Mesenchymal stem cell (in vitro differentiated cells and primary cell): ENCODE results near the gene DST.

Source experiments
- DNase-seq: peaks from one replicate; pipeline ENCODE4 v3.0.0-alpha.2; 2013
- H2AFZ ChIP-seq: one replicate; pipeline ENCODE4 v1.6.1; 2013; ENCODE audit warnings: low read depth, mild to moderate bottlenecking, control low read depth, inconsistent platforms, low read length, moderate library complexity
- H2AK5ac ChIP-seq: 2 replicates; pipeline ENCODE4 v1.6.1; 2013; ENCODE audit warnings: low read length, moderate library complexity, mild to moderate bottlenecking, inconsistent platforms; ENCODE audit not compliant: severe bottlenecking
- H2BK120ac ChIP-seq: one replicate; pipeline ENCODE4 v1.6.1; 2013; ENCODE audit warnings: low read depth, mild to moderate bottlenecking, inconsistent platforms, low read length, moderate library complexity
- H2BK12ac ChIP-seq, 2 experiments: one replicate each; pipeline ENCODE4 v1.6.1; 2013; ENCODE audit warnings: inconsistent platforms in 2 of 2, low read length in 2 of 2, mild to moderate bottlenecking in 2 of 2, moderate library complexity in 2 of 2, control low read depth in 1 of 2
- H2BK15ac ChIP-seq: one replicate; pipeline ENCODE4 v1.6.1; 2013; ENCODE audit warnings: mild to moderate bottlenecking, low read depth, inconsistent platforms; ENCODE audit not compliant: poor library complexity, severe bottlenecking
- H2BK5ac ChIP-seq: 2 replicates; pipeline ENCODE4 v1.6.1; 2013; ENCODE audit warnings: low read depth, mild to moderate bottlenecking, low read length, control low read depth, inconsistent platforms; ENCODE audit not compliant: poor library complexity, severe bottlenecking
- H3K14ac ChIP-seq, 2 experiments: one replicate each; pipeline ENCODE4 v1.6.1; 2013; ENCODE audit warnings: inconsistent platforms in 2 of 2, low read length in 2 of 2, control low read depth in 1 of 2, mild to moderate bottlenecking in 1 of 2, moderate library complexity in 1 of 2
- H3K18ac ChIP-seq, 2 experiments: one replicate each; pipeline ENCODE4 v1.6.1; 2013; ENCODE audit warnings: inconsistent platforms in 2 of 2, low read length in 2 of 2, control low read depth in 1 of 2, low read depth in 1 of 2, mild to moderate bottlenecking in 1 of 2
- H3K23ac ChIP-seq, 2 experiments: one replicate each; pipeline ENCODE4 v1.6.1; 2013; ENCODE audit warnings: inconsistent platforms in 2 of 2, low read length in 2 of 2, mild to moderate bottlenecking in 2 of 2, moderate library complexity in 2 of 2, control low read depth in 1 of 2
- H3K27ac ChIP-seq: 2 replicates; pipeline ENCODE4 v1.5.1; 2013; ENCODE audit warnings: mild to moderate bottlenecking, moderate library complexity, low read length, control low read depth, inconsistent platforms; ENCODE audit not compliant: poor library complexity, severe bottlenecking
- H3K27me3 ChIP-seq, 2 experiments: 2 replicates each; pipeline versions ENCODE4 v1.6.1 to v1.7.0; 2013; ENCODE audit warnings: low read length in 2 of 2, mild to moderate bottlenecking in 2 of 2, moderate library complexity in 2 of 2, control low read depth in 1 of 2, inconsistent platforms in 1 of 2; ENCODE audit not compliant: control insufficient read depth in 1 of 2, insufficient read depth in 1 of 2
- H3K36me3 ChIP-seq, 2 experiments: 2 replicates each; pipeline versions ENCODE4 v1.6.1 to v1.7.0; 2013; ENCODE audit warnings: low read length in 2 of 2, control low read depth in 1 of 2, inconsistent platforms in 1 of 2, low read depth in 1 of 2, mild to moderate bottlenecking in 1 of 2; ENCODE audit not compliant: insufficient read depth in 2 of 2, control insufficient read depth in 1 of 2
- H3K4ac ChIP-seq, 2 experiments: one replicate each; pipeline ENCODE4 v1.6.1; 2013; ENCODE audit warnings: inconsistent platforms in 2 of 2, low read length in 2 of 2, mild to moderate bottlenecking in 2 of 2, moderate library complexity in 2 of 2, control low read depth in 1 of 2, low read depth in 1 of 2
- H3K4me1 ChIP-seq: 2 replicates; pipeline ENCODE4 v1.6.1; 2013; ENCODE audit warnings: low read depth, low read length, control low read depth; ENCODE audit not compliant: control insufficient read depth, insufficient read depth
- H3K4me2 ChIP-seq: 2 replicates; pipeline ENCODE4 v1.6.1; 2013; ENCODE audit warnings: low read length, mild to moderate bottlenecking, inconsistent platforms; ENCODE audit not compliant: poor library complexity, severe bottlenecking
- H3K4me3 ChIP-seq, 2 experiments: 2 replicates each; pipeline versions ENCODE4 v1.5.1 to v1.7.0; 2013; ENCODE audit warnings: low read length in 2 of 2, mild to moderate bottlenecking in 2 of 2, control low read depth in 1 of 2, low read depth in 1 of 2; ENCODE audit not compliant: insufficient read depth in 1 of 2
- H3K79me1 ChIP-seq: replicated peaks from 2 replicates; pipeline ENCODE4 v1.6.1; 2013; ENCODE audit warnings: mild to moderate bottlenecking, control low read depth, low read length, inconsistent platforms; ENCODE audit not compliant: poor library complexity, severe bottlenecking
- H3K9ac ChIP-seq: 2 replicates; pipeline ENCODE4 v1.7.0; 2013; ENCODE audit warnings: mild to moderate bottlenecking, low read length, moderate library complexity
- H3K9me3 ChIP-seq: 2 replicates; pipeline ENCODE4 v1.7.0; 2013; ENCODE audit warnings: mild to moderate bottlenecking, low read length; ENCODE audit not compliant: control insufficient read depth
- H4K8ac ChIP-seq: one replicate; pipeline ENCODE4 v1.6.1; 2013; ENCODE audit warnings: inconsistent platforms, mild to moderate bottlenecking, low read length, moderate library complexity
- H4K91ac ChIP-seq: one replicate; pipeline ENCODE4 v1.6.1; 2013; ENCODE audit warnings: mild to moderate bottlenecking, low read length, inconsistent platforms
- WGBS: methylation state at CpG from one replicate; pipeline ENCODE4 v1.1.7; 2013; ENCODE audit warnings: mixed read lengths; 5-methylcytosine and 5-hydroxymethylcytosine counted together

The DST gene

DNA sequence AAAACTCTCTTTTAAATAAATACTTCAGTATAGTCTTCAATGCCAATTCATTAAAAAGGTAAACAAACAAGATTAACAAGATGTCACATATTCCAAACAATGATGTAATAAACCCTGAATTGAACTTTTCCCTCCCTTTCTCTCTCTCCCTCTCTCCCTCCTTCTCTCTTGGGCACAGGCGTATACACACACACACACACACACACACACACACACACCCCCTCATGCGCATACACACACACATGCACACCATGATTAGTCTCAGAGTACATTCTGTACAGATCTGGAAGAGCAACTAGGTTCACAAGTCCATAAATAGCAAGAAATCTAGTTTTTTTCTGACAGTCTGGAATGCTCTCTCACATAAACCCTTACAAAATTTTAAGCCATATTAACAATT is 128.3 kb downstream of the DST start:
- no peak overlapping the region for H4K91ac ChIP-seq
- no peak overlapping the region for H3K23ac ChIP-seq
- no peak overlapping the region for H3K18ac ChIP-seq
- no peak overlapping the region for H3K27ac ChIP-seq
- peaks cover 22% of the 10 kb centered on the region for H3K79me1 ChIP-seq
- H2BK15ac ChIP-seq: no peak overlapping the region
- no peak overlapping the region for H3K4ac ChIP-seq
- H3K14ac ChIP-seq: no peak overlapping the region
- H4K8ac ChIP-seq: no peak overlapping the region
- no peak for DNase-seq
- WGBS: 36% methylated on average over 2 of the region's 2 CpGs
- peaks cover 11 to 89% of the 10 kb centered on the region in 2 experiments for H3K36me3 ChIP-seq
- no peaks in the 10 kb centered on the region for H3K9me3 ChIP-seq
- no peak overlapping the region for H3K4me3 ChIP-seq
- H3K27me3 ChIP-seq: no peaks in the 10 kb centered on the region
- H3K4me1 ChIP-seq: no peaks in the 10 kb centered on the region
- no peak overlapping the region for H2AFZ ChIP-seq
- no peak overlapping the region for H3K9ac ChIP-seq
- H3K4me2 ChIP-seq: no peak overlapping the region
- H2BK120ac ChIP-seq: no peak overlapping the region
- H2BK5ac ChIP-seq: no peak overlapping the region
- H2BK12ac ChIP-seq: no peak overlapping the region
- H2AK5ac ChIP-seq: no peak overlapping the region

- Histone ChIP-seq H3K36me3 (peaks cover 10 to 89% of the 10 kb centered on the region in 2 experiments), H3K4me2 (no peak overlapping the region)
Observed at GRCh38 chr6:56513631-56514030, 129.1 kb downstream of the DST start.

DNA sequence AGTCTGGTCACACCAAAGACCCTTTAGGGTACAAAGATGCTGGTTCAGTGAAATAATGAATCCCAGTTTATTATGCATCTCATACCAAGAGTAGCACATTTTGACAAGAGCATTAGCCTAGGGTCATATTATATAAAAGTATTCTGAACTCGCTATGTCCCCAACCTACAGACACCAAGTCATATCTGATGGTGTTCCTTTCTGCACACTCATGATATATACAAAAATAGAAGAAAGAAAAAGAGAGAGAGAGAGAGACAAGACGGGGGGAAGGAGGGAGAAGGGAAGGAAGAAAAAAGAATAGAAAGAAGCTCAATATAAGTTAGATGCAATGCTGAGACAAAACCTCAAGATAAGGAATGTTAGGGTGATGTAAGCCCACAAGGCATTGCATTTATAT is 131.1 kb downstream of the DST start:
- 82% methylated on average over 1 of the region's 2 CpGs for WGBS
- no peak overlapping the region for H3K9ac ChIP-seq
- no peak overlapping the region for H4K91ac ChIP-seq

More at GRCh38 chr6:56513631-56514030, 129.1 kb downstream of the DST start:
- Histone ChIP-seq H2AK5ac (no peak overlapping the region), H3K4me3 (no peak overlapping the region), H3K4ac (no peak overlapping the region), H4K91ac (no peak overlapping the region), H3K79me1 (peaks cover 19% of the 10 kb centered on the region), H2BK5ac (no peak overlapping the region), H2AFZ (no peak overlapping the region), H2BK15ac (no peak overlapping the region), H2BK12ac (no peak overlapping the region), H3K9me3 (no peaks in the 10 kb centered on the region), H2BK120ac (no peak overlapping the region), H3K14ac (no peak overlapping the region), H3K23ac (no peak overlapping the region), H4K8ac (no peak overlapping the region), H3K27me3 (no peaks in the 10 kb centered on the region), H3K27ac (no peak overlapping the region), H3K18ac (no peak overlapping the region), H3K4me1 (no peaks in the 10 kb centered on the region), H3K9ac (no peak overlapping the region)
- no CpG with 5 or more reads among the region's 1 CpG for WGBS
- no peak for DNase-seq

DNA sequence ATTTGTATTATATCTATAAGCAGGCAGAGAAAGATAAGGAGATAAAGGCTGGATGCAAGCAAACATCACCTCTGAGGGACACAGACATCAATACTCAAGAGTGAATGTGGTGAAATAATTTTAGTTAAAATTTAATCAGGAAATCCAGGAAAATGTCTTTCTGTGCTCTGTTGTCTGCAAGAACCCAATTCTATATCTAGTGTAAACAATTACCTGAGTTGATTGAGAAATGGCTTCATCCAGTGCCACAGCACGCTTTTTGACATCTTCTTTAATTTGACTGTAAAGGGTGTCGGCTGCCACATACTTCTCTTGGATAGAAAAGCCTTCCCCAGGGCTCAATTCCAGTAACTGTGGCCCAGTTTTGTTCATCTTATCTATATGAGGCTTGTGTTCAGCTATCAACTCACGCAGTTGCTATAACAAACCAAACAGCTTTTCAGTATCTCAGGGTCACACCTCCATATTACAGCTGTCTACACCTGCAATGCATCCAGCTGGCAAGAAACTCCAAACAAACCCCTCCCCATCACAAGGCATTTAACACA is 131.6 kb downstream of the DST start:
- no peak overlapping the region for H3K27ac ChIP-seq
- H3K4me2 ChIP-seq: no peak overlapping the region
- H3K18ac ChIP-seq: no peak overlapping the region
- H3K4ac ChIP-seq: no peak overlapping the region
- no peak overlapping the region for H4K91ac ChIP-seq
- no peak overlapping the region for H3K9ac ChIP-seq
- H2BK15ac ChIP-seq: no peak overlapping the region
- peaks cover 32% of the 10 kb centered on the region for H3K79me1 ChIP-seq
- H4K8ac ChIP-seq: no peak overlapping the region
- H2BK120ac ChIP-seq: no peak overlapping the region
- no peak overlapping the region for H3K23ac ChIP-seq
- H2BK5ac ChIP-seq: no peak overlapping the region
- H3K9me3 ChIP-seq: no peaks in the 10 kb centered on the region
- H2AFZ ChIP-seq: no peak overlapping the region
- no peaks in the 10 kb centered on the region for H3K27me3 ChIP-seq
- H3K4me1 ChIP-seq: no peaks in the 10 kb centered on the region
- no peak overlapping the region for H3K14ac ChIP-seq
- H3K36me3 ChIP-seq: peaks cover 16 to 97% of the 10 kb centered on the region in 2 experiments
- 96% methylated on average over 3 of the region's 3 CpGs for WGBS
- no peak for DNase-seq
- H2AK5ac ChIP-seq: no peak overlapping the region
- H3K4me3 ChIP-seq: no peak overlapping the region
- H2BK12ac ChIP-seq: no peak overlapping the region

More for the DNA sequence above, 131.1 kb downstream of the DST start:
- no peak overlapping the region for H3K23ac ChIP-seq
- H3K27ac ChIP-seq: no peak overlapping the region
- no peaks in the 10 kb centered on the region for H3K4me1 ChIP-seq
- H3K4me3 ChIP-seq: no peak overlapping the region
- no peak overlapping the region for H2BK120ac ChIP-seq
- no peak overlapping the region for H2AK5ac ChIP-seq
- H3K18ac ChIP-seq: no peak overlapping the region
- no peaks in the 10 kb centered on the region for H3K9me3 ChIP-seq
- H3K27me3 ChIP-seq: no peaks in the 10 kb centered on the region
- H3K36me3 ChIP-seq: peaks cover 16 to 97% of the 10 kb centered on the region in 2 experiments
- no peak overlapping the region for H2BK15ac ChIP-seq
- H4K8ac ChIP-seq: no peak overlapping the region
- no peak overlapping the region for H2BK12ac ChIP-seq
- no peak overlapping the region for H2AFZ ChIP-seq
- H2BK5ac ChIP-seq: no peak overlapping the region
- H3K4me2 ChIP-seq: no peak overlapping the region
- DNase-seq: no peak
- peaks cover 29% of the 10 kb centered on the region for H3K79me1 ChIP-seq
- H3K14ac ChIP-seq: no peak overlapping the region
- no peak overlapping the region for H3K4ac ChIP-seq
